GM21526 (cell line): ENCODE data around the gene TPP1.

Experiments used
- ATAC-seq: cut with Tn5 transposase; IDR thresholded peaks from one replicate; pipeline ENCODE4 v1.9.1; 2021; ENCODE audit warnings: moderate library complexity; ENCODE audit not compliant: unreplicated experiment, low FRiP score

TPP1 gene

GRCh38 chr11:6629892-6630631, 10.8 kb upstream of the TPP1 start:
- no peak for ATAC-seq

GRCh38 chr11:6629573-6629891, 10.3 kb upstream of the TPP1 start:
- no peak for ATAC-seq

GRCh38 chr11:6628526-6628925, 9.3 kb upstream of the TPP1 start:
- ATAC-seq, result no peak

GRCh38 chr11:6627762-6628241, 8.6 kb upstream of the TPP1 start:
- no peak for ATAC-seq

GRCh38 chr11:6626971-6627761, 7.9 kb upstream of the TPP1 start:
- ATAC-seq, result no peak

- no peak for ATAC-seq
These were observed 6.7 kb upstream of the TPP1 start for GRCh38 chr11:6625832-6626420.

- no peak for ATAC-seq
These were observed 6.1 kb upstream of the TPP1 start for GRCh38 chr11:6625156-6625831.

- ATAC-seq, result no peak
These were observed 4.5 kb upstream of the TPP1 start for GRCh38 chr11:6623391-6624363.

- no peak for ATAC-seq
These were observed 3.3 kb upstream of the TPP1 start for GRCh38 chr11:6622261-6623171.

- no peak for ATAC-seq
These were observed 2.5 kb upstream of the TPP1 start for GRCh38 chr11:6621711-6622211.

- no peak for ATAC-seq
These were observed 1.4 kb upstream of the TPP1 start for GRCh38 chr11:6620636-6621035.

GRCh38 chr11:6618117-6619003, 862 bp downstream of the TPP1 start:
- no peak for ATAC-seq

GRCh38 chr11:6617315-6617781, 1.9 kb downstream of the TPP1 start:
- no peak for ATAC-seq

GRCh38 chr11:6616596-6617250, 2.5 kb downstream of the TPP1 start:
- ATAC-seq, result no peak

GRCh38 chr11:6615882-6616585, 3.2 kb downstream of the TPP1 start:
- no peak for ATAC-seq

- no peak for ATAC-seq
These were observed 4.2 kb downstream of the TPP1 start for GRCh38 chr11:6615046-6615445.
